Activated CD8-positive, alpha-beta memory T cell treated with anti-CD3 and anti-CD28 coated beads, Interleukin-2, amount 50 U/mL, for 1 hour (primary cell): ENCODE data around the gene COL6A3.

Source experiments
- DNase-seq: peaks from one replicate; pipeline ENCODE4 v3.0.0-alpha.2; 2020; ENCODE audit errors: extremely low read depth

Gene COL6A3

GRCh38 chr2:237440819-237441281 lies 26.9 kb upstream of the COL6A3 start:
- DNase-seq, result no peak

GRCh38 chr2:237438080-237438940 lies 24.3 kb upstream of the COL6A3 start:
- no peak for DNase-seq

- no peak for DNase-seq
Observed at GRCh38 chr2:237437566-237437965, 23.6 kb upstream of the COL6A3 start.

- DNase-seq, result no peak
Observed at GRCh38 chr2:237435844-237436587, 22.1 kb upstream of the COL6A3 start.

- peak; percentile 45 for DNase-seq
Observed at GRCh38 chr2:237434866-237435311, 20.9 kb upstream of the COL6A3 start.

GRCh38 chr2:237433920-237434676 lies 20.1 kb upstream of the COL6A3 start:
- no peak for DNase-seq

GRCh38 chr2:237432484-237433092 lies 18.6 kb upstream of the COL6A3 start:
- DNase-seq, result peak; percentile 66

GRCh38 chr2:237431837-237432236 lies 17.9 kb upstream of the COL6A3 start:
- DNase-seq, result no peak

GRCh38 chr2:237431372-237431771 lies 17.4 kb upstream of the COL6A3 start:
- DNase-seq, result no peak

- no peak for DNase-seq
Observed at GRCh38 chr2:237430861-237431260, 16.9 kb upstream of the COL6A3 start.

- DNase-seq, result no peak
Observed at GRCh38 chr2:237429753-237430152, 15.8 kb upstream of the COL6A3 start.

- DNase-seq, result no peak
Observed at GRCh38 chr2:237427769-237428506, 14.0 kb upstream of the COL6A3 start.

- no peak for DNase-seq
Observed at GRCh38 chr2:237426517-237426916, 12.6 kb upstream of the COL6A3 start.

- no peak for DNase-seq
Observed at GRCh38 chr2:237425320-237425719, 11.4 kb upstream of the COL6A3 start.

GRCh38 chr2:237424544-237424943 lies 10.6 kb upstream of the COL6A3 start:
- DNase-seq, result no peak

GRCh38 chr2:237423891-237424290 lies 9.9 kb upstream of the COL6A3 start:
- no peak for DNase-seq

GRCh38 chr2:237422309-237422708 lies 8.3 kb upstream of the COL6A3 start:
- DNase-seq, result no peak

GRCh38 chr2:237421542-237422116 lies 7.7 kb upstream of the COL6A3 start:
- no peak for DNase-seq

GRCh38 chr2:237418300-237418699 lies 4.3 kb upstream of the COL6A3 start:
- no peak for DNase-seq

- no peak for DNase-seq
Observed at GRCh38 chr2:237412988-237413776, 782 bp downstream of the COL6A3 start.
